ENCODE results near the gene SP7.
A peak's percentile ranks its signal among the peaks of the same experiment; 100 is the strongest.

The SP7 gene

DNA sequence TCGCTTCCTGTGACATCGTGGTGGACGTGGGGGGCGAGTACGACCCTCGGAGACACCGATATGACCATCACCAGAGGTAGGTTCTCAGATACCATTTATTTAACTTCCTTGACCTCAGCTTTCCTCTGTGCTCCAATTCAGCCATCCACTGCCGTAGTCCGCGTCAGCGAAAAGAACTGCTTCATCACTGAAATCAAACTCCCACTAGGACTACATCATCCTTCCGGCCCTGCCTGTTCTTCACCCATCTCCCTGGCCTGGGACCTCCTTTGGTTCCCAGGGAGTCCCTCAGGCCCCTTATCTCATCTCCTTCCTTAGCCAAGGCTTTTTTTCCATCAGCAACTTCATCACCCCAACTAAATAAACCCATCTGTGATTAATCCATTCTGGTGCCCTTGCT is 36.0 kb downstream of the SP7 start:
- Histone ChIP-seq H2BK12ac (ENCODE audit: low read length in 2 of 2) (peak overlapping the region in 1 of 2 experiments; percentile 29), H3K27me3 (ENCODE audit: control insufficient read depth in 1 of 2, insufficient read depth in 1 of 2, low read length in 2 of 2) (no peaks in the 10 kb centered on the region), H2AK5ac (ENCODE audit: low read length, severe bottlenecking) (peak overlapping the region; percentile 73), H2BK120ac (ENCODE audit: low read depth, low read length) (no peak overlapping the region), H4K91ac (ENCODE audit: low read length) (peak overlapping the region; percentile 60), H3K36me3 (ENCODE audit: control insufficient read depth in 1 of 2, insufficient read depth in 2 of 2, low read depth in 1 of 2, low read length in 2 of 2) (peaks cover 26 to 58% of the 10 kb centered on the region in 2 experiments), H3K27ac (ENCODE audit: low read length, poor library complexity, severe bottlenecking) (peak overlapping the region; percentile 63), H3K23ac (ENCODE audit: low read length in 2 of 2) (peak overlapping the region; percentile 39 to 91), H3K4me1 (ENCODE audit: control insufficient read depth, insufficient read depth, low read depth, low read length) (peaks cover 18% of the 10 kb centered on the region), H2AFZ (ENCODE audit: low read depth, low read length) (no peak overlapping the region), H2BK5ac (ENCODE audit: low read depth, low read length, poor library complexity, severe bottlenecking) (no peak overlapping the region), H3K79me1 (replicated peaks; ENCODE audit: low read length, poor library complexity, severe bottlenecking) (peaks cover 17% of the 10 kb centered on the region), H3K4ac (ENCODE audit: low read depth in 1 of 2, low read length in 2 of 2) (peak overlapping the region; percentile 56 to 86), H3K9ac (ENCODE audit: low read length) (peak overlapping the region; percentile 98), H2BK15ac (ENCODE audit: low read depth, poor library complexity, severe bottlenecking) (peak overlapping the region; percentile 57), H3K9me3 (ENCODE audit: control insufficient read depth, low read length) (no peaks in the 10 kb centered on the region), H3K4me2 (ENCODE audit: low read length, poor library complexity, severe bottlenecking) (peak overlapping the region; percentile 83), H4K8ac (ENCODE audit: low read length) (peak overlapping the region; percentile 89), H3K14ac (ENCODE audit: low read length in 2 of 2) (peak overlapping the region in 1 of 2 experiments; percentile 81), H3K18ac (ENCODE audit: low read depth in 1 of 2, low read length in 2 of 2) (peak overlapping the region; percentile 41 to 83), H3K4me3 (ENCODE audit: insufficient read depth in 1 of 2, low read depth in 1 of 2, low read length in 2 of 2) (peak overlapping the region; percentile 87)
- 2% methylated on average over 12 of the region's 12 CpGs for WGBS
- peak; percentile 82 for DNase-seq

GRCh38 chr12:53299454-53300180 is 36.5 kb downstream of the SP7 start, which contains the start of gene MYG1:
TSS of gene MYG1 (plus strand) at chr12:53299695. CDS start at chr12:53299738, 43 bp downstream.
- H3K23ac ChIP-seq (ENCODE audit: low read length in 2 of 2), result peak within 1 kb of the TSS; percentile 39 to 91

DNA sequence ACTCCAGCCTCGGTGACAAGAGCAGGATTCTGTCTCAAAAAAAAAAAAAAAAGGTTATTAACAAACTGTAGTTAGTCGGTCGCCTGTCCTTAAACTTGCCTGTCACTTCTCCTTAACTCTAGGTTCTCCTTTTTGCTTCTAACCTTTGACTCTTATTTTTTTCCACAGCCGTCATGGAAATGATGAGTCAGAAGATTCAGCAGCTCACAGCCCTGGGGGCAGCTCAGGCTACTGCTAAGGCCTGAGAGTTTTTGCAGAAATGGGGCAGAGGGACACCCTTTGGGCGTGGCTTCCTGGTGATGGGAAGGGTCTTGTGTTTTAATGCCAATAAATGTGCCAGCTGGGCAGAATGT is 37.1 kb downstream of the SP7 start:
- peak overlapping the region; percentile 16 to 28 for H3K18ac ChIP-seq (ENCODE audit: low read depth in 1 of 2, low read length in 2 of 2)
- no peak overlapping the region for H2BK15ac ChIP-seq (ENCODE audit: low read depth, poor library complexity, severe bottlenecking)
- H3K4me3 ChIP-seq (ENCODE audit: insufficient read depth in 1 of 2, low read depth in 1 of 2, low read length in 2 of 2), result peak overlapping the region in 1 of 2 experiments; percentile 87
- peak overlapping the region; percentile 98 for H3K9ac ChIP-seq (ENCODE audit: low read length)
- H4K91ac ChIP-seq (ENCODE audit: low read length), result no peak overlapping the region
- no peak overlapping the region for H3K23ac ChIP-seq (ENCODE audit: low read length in 2 of 2)
- H3K27ac ChIP-seq (ENCODE audit: low read length, poor library complexity, severe bottlenecking), result peak overlapping the region; percentile 56
- no peaks in the 10 kb centered on the region for H3K27me3 ChIP-seq (ENCODE audit: control insufficient read depth in 1 of 2, insufficient read depth in 1 of 2, low read length in 2 of 2)
- H2AK5ac ChIP-seq (ENCODE audit: low read length, severe bottlenecking), result no peak overlapping the region
- DNase-seq, result peak; percentile 95
- H2AFZ ChIP-seq (ENCODE audit: low read depth, low read length), result no peak overlapping the region
- H3K9me3 ChIP-seq (ENCODE audit: control insufficient read depth, low read length), result no peaks in the 10 kb centered on the region
- H3K36me3 ChIP-seq (ENCODE audit: control insufficient read depth in 1 of 2, insufficient read depth in 2 of 2, low read depth in 1 of 2, low read length in 2 of 2), result peaks cover 26 to 53% of the 10 kb centered on the region in 2 experiments
- no peak overlapping the region for H3K14ac ChIP-seq (ENCODE audit: low read length in 2 of 2)
- H3K4me2 ChIP-seq (ENCODE audit: low read length, poor library complexity, severe bottlenecking), result peak overlapping the region; percentile 46
- H4K8ac ChIP-seq (ENCODE audit: low read length), result peak overlapping the region; percentile 87
- peaks cover 21% of the 10 kb centered on the region for H3K4me1 ChIP-seq (ENCODE audit: control insufficient read depth, insufficient read depth, low read depth, low read length)
- H2BK120ac ChIP-seq (ENCODE audit: low read depth, low read length), result no peak overlapping the region
- H3K4ac ChIP-seq (ENCODE audit: low read depth in 1 of 2, low read length in 2 of 2), result peak overlapping the region in 1 of 2 experiments; percentile 72
- H3K79me1 ChIP-seq (replicated peaks; ENCODE audit: low read length, poor library complexity, severe bottlenecking), result peaks cover 16% of the 10 kb centered on the region
- WGBS, result 46% methylated on average over 5 of the region's 5 CpGs
- H2BK5ac ChIP-seq (ENCODE audit: low read depth, low read length, poor library complexity, severe bottlenecking), result no peak overlapping the region
- H2BK12ac ChIP-seq (ENCODE audit: low read length in 2 of 2), result no peak overlapping the region

More at GRCh38 chr12:53299454-53300180, 36.5 kb downstream of the SP7 start, which contains the start of gene MYG1:
- Histone ChIP-seq H3K4me1 (ENCODE audit: control insufficient read depth, insufficient read depth, low read depth, low read length) (peaks cover 21% of the 10 kb centered on the region), H3K18ac (ENCODE audit: low read depth in 1 of 2, low read length in 2 of 2) (peak within 1 kb of the TSS; percentile 41 to 83), H2BK15ac (ENCODE audit: low read depth, poor library complexity, severe bottlenecking) (peak within 1 kb of the TSS; percentile 60), H3K79me1 (replicated peaks; ENCODE audit: low read length, poor library complexity, severe bottlenecking) (peaks cover 17% of the 10 kb centered on the region), H3K4me3 (ENCODE audit: insufficient read depth in 1 of 2, low read depth in 1 of 2, low read length in 2 of 2) (peak within 1 kb of the TSS; percentile 87), H3K4me2 (ENCODE audit: low read length, poor library complexity, severe bottlenecking) (peak within 1 kb of the TSS; percentile 83), H3K4ac (ENCODE audit: low read depth in 1 of 2, low read length in 2 of 2) (peak within 1 kb of the TSS; percentile 56 to 86), H3K27ac (ENCODE audit: low read length, poor library complexity, severe bottlenecking) (peak within 1 kb of the TSS; percentile 63), H2BK12ac (ENCODE audit: low read length in 2 of 2) (peak within 1 kb of the TSS in 1 of 2 experiments; percentile 29), H2BK5ac (ENCODE audit: low read depth, low read length, poor library complexity, severe bottlenecking) (no peak within 1 kb of the TSS), H2AFZ (ENCODE audit: low read depth, low read length) (peak within 1 kb of the TSS; percentile 3), H3K9me3 (ENCODE audit: control insufficient read depth, low read length) (no peaks in the 10 kb centered on the region), H2AK5ac (ENCODE audit: low read length, severe bottlenecking) (peak within 1 kb of the TSS; percentile 73), H4K8ac (ENCODE audit: low read length) (peak within 1 kb of the TSS; percentile 89), H2BK120ac (ENCODE audit: low read depth, low read length) (no peak within 1 kb of the TSS), H3K14ac (ENCODE audit: low read length in 2 of 2) (peak within 1 kb of the TSS in 1 of 2 experiments; percentile 81), H3K9ac (ENCODE audit: low read length) (peak within 1 kb of the TSS; percentile 98), H3K36me3 (ENCODE audit: control insufficient read depth in 1 of 2, insufficient read depth in 2 of 2, low read depth in 1 of 2, low read length in 2 of 2) (peaks cover 26 to 56% of the 10 kb centered on the region in 2 experiments), H4K91ac (ENCODE audit: low read length) (peak within 1 kb of the TSS; percentile 60), H3K27me3 (ENCODE audit: control insufficient read depth in 1 of 2, insufficient read depth in 1 of 2, low read length in 2 of 2) (no peaks in the 10 kb centered on the region)
- 2% methylated on average over 51 of the region's 51 CpGs for WGBS
- DNase-seq, result peak; percentile 92

- Histone ChIP-seq H2BK5ac (ENCODE audit: low read depth, low read length, poor library complexity, severe bottlenecking) (no peak overlapping the region), H3K18ac (ENCODE audit: low read depth in 1 of 2, low read length in 2 of 2) (no peak overlapping the region), H3K23ac (ENCODE audit: low read length in 2 of 2) (no peak overlapping the region), H3K4ac (ENCODE audit: low read depth in 1 of 2, low read length in 2 of 2) (no peak overlapping the region), H2AK5ac (ENCODE audit: low read length, severe bottlenecking) (no peak overlapping the region), H3K36me3 (ENCODE audit: control insufficient read depth in 1 of 2, insufficient read depth in 2 of 2, low read depth in 1 of 2, low read length in 2 of 2) (peaks cover 23 to 54% of the 10 kb centered on the region in 2 experiments), H3K4me2 (ENCODE audit: low read length, poor library complexity, severe bottlenecking) (no peak overlapping the region), H2BK12ac (ENCODE audit: low read length in 2 of 2) (no peak overlapping the region), H3K27me3 (ENCODE audit: control insufficient read depth in 1 of 2, insufficient read depth in 1 of 2, low read length in 2 of 2) (no peaks in the 10 kb centered on the region), H3K9me3 (ENCODE audit: control insufficient read depth, low read length) (no peaks in the 10 kb centered on the region), H4K91ac (ENCODE audit: low read length) (no peak overlapping the region), H3K9ac (ENCODE audit: low read length) (peak overlapping the region; percentile 98), H2BK15ac (ENCODE audit: low read depth, poor library complexity, severe bottlenecking) (no peak overlapping the region), H3K79me1 (replicated peaks; ENCODE audit: low read length, poor library complexity, severe bottlenecking) (peaks cover 12% of the 10 kb centered on the region), H3K27ac (ENCODE audit: low read length, poor library complexity, severe bottlenecking) (no peak overlapping the region), H4K8ac (ENCODE audit: low read length) (no peak overlapping the region), H2AFZ (ENCODE audit: low read depth, low read length) (no peak overlapping the region), H2BK120ac (ENCODE audit: low read depth, low read length) (no peak overlapping the region), H3K4me1 (ENCODE audit: control insufficient read depth, insufficient read depth, low read depth, low read length) (peaks cover 21% of the 10 kb centered on the region), H3K4me3 (ENCODE audit: insufficient read depth in 1 of 2, low read depth in 1 of 2, low read length in 2 of 2) (peak overlapping the region in 1 of 2 experiments; percentile 87), H3K14ac (ENCODE audit: low read length in 2 of 2) (no peak overlapping the region)
- 57% methylated on average over 1 of the region's 5 CpGs for WGBS
- DNase-seq, result peak; percentile 85
Measured at GRCh38 chr12:53298164-53298563, 38.0 kb downstream of the SP7 start.

Measured in mesenchymal stem cell (in vitro differentiated cells and primary cell).